A673 (cell line): ENCODE results near the gene PRPF4.

ENCODE experiments used
- CTCF ChIP-seq: fragments of 300-800, 200-600 bp; sonication (generic); conservative IDR thresholded peaks from 2 replicates; pipeline ENCODE4 v1.5.1; 2017; ENCODE audit warnings: low read depth, mild to moderate bottlenecking, antibody characterized with exemption, low read length, moderate library complexity, mixed read lengths
- EZH2 ChIP-seq: fragments of 200-600 bp; sonication (generic); IDR thresholded peaks from 2 replicates; pipeline ENCODE4 v1.6.1; 2017; ENCODE audit warnings: borderline replicate concordance, low read depth, mild to moderate bottlenecking, mixed read lengths, antibody characterized with exemption, low read length; ENCODE audit not compliant: poor library complexity, severe bottlenecking

- no peak for TF ChIP-seq EZH2
- no peak for TF ChIP-seq CTCF
Measured at GRCh38 chr9:113322671-113323070, 47.2 kb downstream of the PRPF4 start.
